GM18499 (cell line): ENCODE data around the gene PPIP5K1.
A peak's percentile ranks its signal among the peaks of the same experiment; 100 is the strongest.
"Not testable (repeated sequence)": the region's sequence is repeated elsewhere in the genome, so short reads cannot be mapped to it uniquely, and the experiment has no call there.

Source experiments
- ATAC-seq: cut with Tn5 transposase; IDR thresholded peaks from one replicate; pipeline ENCODE4 v1.9.1; 2021; ENCODE audit warnings: moderate number of reproducible peaks; ENCODE audit not compliant: insufficient read depth, unreplicated experiment

Gene PPIP5K1

GRCh38 chr15:43589778-43590466, at the start of gene PPIP5K1:
PPIP5K1 (minus strand) TSS chr15:43590208; CDS start chr15:43584504, 5,704 bp downstream.
- peak; percentile 83 for ATAC-seq

DNA sequence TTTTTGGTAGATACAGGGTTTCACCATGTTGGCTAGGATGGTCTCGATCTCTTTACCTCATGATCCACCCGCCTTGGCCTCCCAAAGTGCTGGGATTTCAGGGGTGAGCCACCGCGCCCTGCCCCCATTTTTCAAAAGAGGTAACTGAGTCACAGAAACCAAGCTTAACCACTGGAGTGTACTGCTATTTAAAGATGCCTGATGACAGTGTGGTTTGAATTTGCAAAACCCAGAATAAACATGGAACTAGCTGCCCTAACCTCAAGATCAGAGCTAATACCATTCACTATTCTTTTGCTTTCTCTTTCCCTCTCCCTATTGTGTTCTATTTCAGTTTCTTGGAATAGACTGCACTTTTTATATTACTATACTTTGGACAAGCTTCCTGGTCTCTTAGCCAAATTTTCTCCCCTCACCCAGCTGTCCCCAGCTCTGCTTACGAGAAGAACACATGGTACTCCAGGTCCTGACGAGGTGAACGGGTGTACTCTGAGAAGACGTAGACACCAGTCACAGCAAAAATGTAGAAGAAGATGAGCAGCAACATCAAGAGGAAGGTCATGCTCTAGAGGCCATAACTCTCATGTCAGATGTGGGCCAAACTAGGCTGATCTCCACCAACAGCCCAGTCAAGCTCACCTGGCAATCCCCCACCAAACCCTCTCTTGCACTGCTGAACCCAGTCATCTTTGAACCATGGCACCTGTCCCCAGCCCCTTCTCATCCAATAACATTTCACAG, 48.6 kb upstream of the PPIP5K1 start:
- not testable (repeated sequence) for ATAC-seq

GRCh38 chr15:43626937-43627336, 36.9 kb upstream of the PPIP5K1 start:
- not testable (repeated sequence) for ATAC-seq

- no peak for ATAC-seq
These were observed 35.1 kb upstream of the PPIP5K1 start for GRCh38 chr15:43625106-43625505.

DNA sequence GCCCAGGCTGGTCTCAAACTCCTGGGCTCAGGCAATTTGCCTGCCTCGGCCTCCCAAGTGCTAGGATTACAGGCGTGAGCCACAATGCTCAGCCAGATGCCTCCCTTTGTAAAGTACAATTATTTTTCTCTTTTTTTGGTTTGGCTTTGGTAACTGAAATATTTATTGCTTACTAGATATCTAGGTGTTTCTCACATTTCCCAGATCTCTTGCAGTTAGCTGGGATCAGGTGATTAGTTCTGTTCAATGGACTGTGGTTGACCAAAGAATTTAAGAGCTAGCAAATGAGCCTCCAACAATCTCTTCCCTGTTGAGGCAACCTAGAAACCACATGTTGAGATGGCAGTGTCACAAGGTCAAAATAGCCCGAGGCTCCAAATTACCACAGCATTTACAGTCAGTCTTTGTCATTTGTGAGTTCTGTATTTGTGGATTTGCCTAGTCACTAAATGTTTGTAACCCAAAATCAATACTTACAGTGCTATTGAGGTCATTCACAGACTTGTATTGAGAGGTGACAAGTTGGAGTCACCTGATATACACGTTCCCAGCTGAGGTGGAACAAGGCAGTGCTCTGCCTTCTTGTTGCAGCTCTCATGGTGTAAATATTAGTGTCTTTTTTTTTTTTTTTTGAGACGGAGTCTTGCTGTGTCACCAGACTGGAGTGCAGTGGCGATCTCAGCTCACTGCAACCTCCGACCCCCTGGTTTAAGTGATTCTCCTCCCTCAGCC, 32.2 kb upstream of the PPIP5K1 start:
- ATAC-seq = not testable (repeated sequence)

GRCh38 chr15:43618700-43619099, 28.7 kb upstream of the PPIP5K1 start, which contains the start of gene STRC:
STRC (minus strand) TSS chr15:43618800; CDS start chr15:43618722, 78 bp downstream.
- ATAC-seq = not testable (repeated sequence)

DNA sequence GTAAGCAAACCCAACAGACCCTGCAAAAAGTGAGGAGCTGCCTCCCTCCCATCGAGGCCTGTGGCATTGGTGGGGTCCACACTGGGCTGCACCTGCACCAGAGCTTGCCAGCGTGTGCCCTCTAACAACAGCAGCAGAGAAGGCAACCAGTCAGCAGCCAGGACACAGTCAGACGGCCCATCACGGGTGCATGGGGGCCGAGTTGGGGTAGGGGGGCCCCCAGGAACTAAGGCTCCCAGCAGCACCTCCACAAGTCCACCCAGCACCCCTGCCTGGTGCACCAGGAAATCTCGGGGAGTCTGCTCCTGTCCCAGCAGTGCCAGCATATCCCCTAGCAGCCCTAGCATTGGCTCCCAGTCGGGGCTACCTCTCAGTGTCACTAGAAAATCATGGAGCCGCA, 27.7 kb upstream of the PPIP5K1 start:
- ATAC-seq = not testable (repeated sequence)

GRCh38 chr15:43602233-43602632, 12.2 kb upstream of the PPIP5K1 start:
- ATAC-seq = not testable (repeated sequence)

GRCh38 chr15:43600200-43600599, 10.2 kb upstream of the PPIP5K1 start:
- not testable (repeated sequence) for ATAC-seq

GRCh38 chr15:43599131-43599530, 9.1 kb upstream of the PPIP5K1 start:
- ATAC-seq = not testable (repeated sequence)

DNA sequence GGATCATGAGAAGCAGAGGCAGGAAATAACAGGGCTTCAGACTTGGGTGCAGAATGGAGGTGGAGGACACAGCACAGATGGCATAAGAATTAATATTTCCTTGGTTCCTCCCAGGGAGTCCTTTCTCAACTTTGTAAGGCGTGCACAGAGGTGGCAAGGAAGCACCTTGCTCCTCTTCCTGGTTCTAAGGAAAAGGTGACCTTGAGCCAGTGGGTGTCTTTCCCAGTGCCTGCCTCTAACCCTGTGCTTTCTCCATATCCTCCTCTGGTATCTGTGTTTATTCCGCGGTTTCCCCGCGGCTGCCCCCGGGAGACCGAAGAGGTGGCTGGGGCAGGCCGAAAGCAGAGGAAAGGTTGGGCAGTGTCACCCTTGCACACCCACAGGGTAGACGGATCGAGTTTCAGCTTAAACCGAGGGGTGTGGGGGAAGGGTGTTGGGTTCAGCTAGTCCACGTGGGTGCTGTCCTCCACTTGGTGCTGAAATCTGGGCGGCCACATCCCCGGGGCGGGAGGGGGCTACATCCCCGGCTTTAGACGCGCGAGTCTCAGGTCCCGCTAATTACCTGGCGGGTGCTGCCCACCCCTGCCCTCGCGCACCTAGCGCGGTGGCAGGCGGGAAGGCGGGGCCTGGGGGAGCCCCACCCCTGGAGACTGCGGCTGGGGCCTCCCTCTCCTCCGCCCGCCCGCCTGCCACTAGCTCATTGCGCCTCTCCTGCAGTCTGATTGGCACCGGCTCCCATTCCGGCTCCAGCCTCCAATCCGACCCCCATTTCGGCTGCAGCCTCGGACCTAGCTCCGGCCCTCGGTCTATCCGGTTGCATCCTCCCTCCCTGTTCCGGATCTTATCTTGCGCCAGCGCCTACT, 3.6 kb upstream of the PPIP5K1 start, which contains the start of gene CKMT1B:
TSS of gene CKMT1B (plus strand) at position 700 of the 863 bp plus-strand sequence. CDS start 192 bp downstream, outside the sequence.
- not testable (repeated sequence) for ATAC-seq

- not testable (repeated sequence) for ATAC-seq
These were observed 2.8 kb upstream of the PPIP5K1 start for GRCh38 chr15:43592841-43593240.

DNA sequence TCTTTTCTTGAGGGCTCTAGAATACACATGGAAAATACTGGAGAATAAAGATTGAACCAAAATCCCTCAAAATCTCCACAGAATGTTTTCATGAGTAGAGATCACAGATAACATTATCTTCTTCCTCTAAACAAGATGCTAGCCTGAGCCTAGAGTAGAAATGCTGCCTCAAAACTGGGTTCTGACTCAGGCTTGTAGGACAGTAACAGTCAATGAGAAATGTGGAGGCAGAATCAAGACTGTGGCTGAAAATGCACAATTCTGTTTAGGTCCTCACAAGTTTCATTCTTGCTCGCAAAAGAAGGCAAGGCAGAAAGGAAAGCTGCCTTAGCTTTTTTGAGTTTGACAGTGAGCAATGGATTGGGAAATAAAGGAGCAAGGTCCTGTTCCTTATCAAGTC, 15.4 kb downstream of the PPIP5K1 start:
- not testable (repeated sequence) for ATAC-seq

DNA sequence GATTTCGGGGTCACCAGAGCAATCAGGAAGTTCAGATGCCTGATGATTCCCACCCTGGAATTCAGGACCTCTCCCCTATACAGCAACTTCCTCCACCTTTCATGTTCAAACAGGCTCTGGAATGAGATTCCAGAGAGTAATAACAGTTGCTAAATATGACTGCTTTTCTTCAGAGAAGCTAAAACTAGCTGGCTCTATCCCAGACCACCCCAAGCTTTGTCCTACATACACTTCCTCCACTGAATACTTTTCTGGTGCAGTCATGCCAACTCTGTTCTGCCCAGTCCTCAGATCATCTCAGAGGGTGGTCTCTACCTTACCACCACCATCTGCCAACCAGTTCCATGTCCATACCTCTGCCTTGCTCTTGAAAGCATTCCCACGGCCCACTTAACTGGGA, 23.4 kb downstream of the PPIP5K1 start:
- not testable (repeated sequence) for ATAC-seq

DNA sequence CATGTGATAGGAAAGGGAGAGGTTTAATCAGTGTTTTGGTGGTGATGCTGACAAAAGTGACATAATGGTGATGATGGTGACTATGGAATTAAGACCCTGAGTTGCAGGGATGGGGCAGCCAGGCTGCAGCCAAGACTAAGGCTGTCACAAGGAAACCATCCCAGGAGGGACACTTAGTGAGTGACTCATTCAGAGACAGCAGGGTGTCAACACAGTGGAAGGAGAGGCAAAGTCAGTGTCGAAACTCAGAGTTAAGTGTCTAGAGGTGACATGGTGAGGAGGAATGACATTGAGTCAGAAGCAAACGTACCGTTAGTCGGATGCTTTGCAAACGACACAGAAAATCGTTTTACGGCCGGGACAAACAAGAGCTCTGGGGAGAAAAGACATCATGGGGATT, 26.2 kb downstream of the PPIP5K1 start:
- not testable (repeated sequence) for ATAC-seq

GRCh38 chr15:43562753-43563152, 27.3 kb downstream of the PPIP5K1 start:
- ATAC-seq = not testable (repeated sequence)

- no peak for ATAC-seq
These were observed 37.0 kb downstream of the PPIP5K1 start for GRCh38 chr15:43552986-43553385.

GRCh38 chr15:43552256-43552655, 37.8 kb downstream of the PPIP5K1 start:
- ATAC-seq = no peak

GRCh38 chr15:43550527-43551363, 39.3 kb downstream of the PPIP5K1 start:
- no peak for ATAC-seq
